Activated gamma-delta T cell (primary cell): ENCODE data around the gene ZNF277.

Experiments
- DNase-seq: peaks from one replicate; lab custom pipeline; 2025; lab: John Stamatoyannopoulos, UW
- total RNA-seq, 2 donors: gene quantifications; one replicate each; lab custom pipeline; 2026; lab: John Stamatoyannopoulos, UW

ZNF277 gene
- 47.8 to 51.2 reads per million in 2 donors for total RNA-seq

- peak; percentile 90 for DNase-seq
Measured at GRCh38 chr7:112206238-112206990, at the start of gene ZNF277, which contains the start of gene DOCK4. Gene ZNF277, plus strand, starts transcription at chr7:112206695. Its CDS starts 22 bp downstream, at chr7:112206717. Gene DOCK4, minus strand, starts transcription at chr7:112206399. Its CDS starts 261 bp downstream, at chr7:112206138.

- no peak for DNase-seq
Measured at GRCh38 chr7:112157072-112157471, 49.4 kb upstream of the ZNF277 start.

- DNase-seq, result no peak
Measured at GRCh38 chr7:112159351-112159750, 47.1 kb upstream of the ZNF277 start.

GRCh38 chr7:112160130-112160770 lies 46.2 kb upstream of the ZNF277 start:
- no peak for DNase-seq

- no peak for DNase-seq
Measured at GRCh38 chr7:112160771-112161150, 45.7 kb upstream of the ZNF277 start.

GRCh38 chr7:112161253-112162141 lies 45.0 kb upstream of the ZNF277 start:
- DNase-seq, result no peak

GRCh38 chr7:112162142-112162766 lies 44.2 kb upstream of the ZNF277 start:
- no peak for DNase-seq

GRCh38 chr7:112162784-112163506 lies 43.5 kb upstream of the ZNF277 start:
- no peak for DNase-seq

GRCh38 chr7:112167147-112167546 lies 39.3 kb upstream of the ZNF277 start:
- DNase-seq, result no peak

GRCh38 chr7:112168915-112169314 lies 37.6 kb upstream of the ZNF277 start:
- DNase-seq, result no peak

- no peak for DNase-seq
Measured at GRCh38 chr7:112171673-112172072, 34.8 kb upstream of the ZNF277 start.

- DNase-seq, result no peak
Measured at GRCh38 chr7:112172870-112173567, 33.5 kb upstream of the ZNF277 start.

- DNase-seq, result no peak
Measured at GRCh38 chr7:112173568-112173905, 33.0 kb upstream of the ZNF277 start.

- no peak for DNase-seq
Measured at GRCh38 chr7:112174192-112174591, 32.3 kb upstream of the ZNF277 start.

GRCh38 chr7:112176241-112176640 lies 30.3 kb upstream of the ZNF277 start:
- no peak for DNase-seq

GRCh38 chr7:112176693-112177415 lies 29.6 kb upstream of the ZNF277 start:
- no peak for DNase-seq

- no peak for DNase-seq
Measured at GRCh38 chr7:112180223-112180622, 26.3 kb upstream of the ZNF277 start.

GRCh38 chr7:112182749-112183148 lies 23.7 kb upstream of the ZNF277 start:
- DNase-seq, result no peak

GRCh38 chr7:112183266-112183665 lies 23.2 kb upstream of the ZNF277 start:
- DNase-seq, result no peak

- no peak for DNase-seq
Measured at GRCh38 chr7:112184455-112184854, 22.0 kb upstream of the ZNF277 start.
